Activated T-helper 2 cell treated with anti-CD3 and anti-CD28 coated beads, Interferon-gamma antibody, Interleukin-2, Interleukin-4, amounts not matched to agents 10 μg/mL and 5 μg/mL and 100 μg/mL, durations not matched to agents 14 hours and 24 hours and 36 hours (primary cell): ENCODE results near the gene MEPE. TPM values are rescaled to one million over a fixed set of nuclear protein-coding genes. Genes with fewer than 3 reads are reported as not detected.

ENCODE experiments used
- DNase-seq: peaks from one replicate; pipeline ENCODE4 v3.0.0; 2021; ENCODE audit warnings: low spot score
- H3K27ac Mint-ChIP-seq: one replicate; pipeline ENCODE4 v1.8.0; 2021; ENCODE audit warnings: mixed read lengths
- H3K27me3 Mint-ChIP-seq: one replicate; pipeline ENCODE4 v1.8.0; 2021; ENCODE audit warnings: low read depth, mixed read lengths
- H3K36me3 Mint-ChIP-seq: one replicate; pipeline ENCODE4 v1.8.0; 2021; ENCODE audit warnings: low read depth, mixed read lengths
- H3K4me1 Mint-ChIP-seq: one replicate; pipeline ENCODE4 v1.8.0; 2021; ENCODE audit warnings: low read depth, mixed read lengths
- H3K4me3 Mint-ChIP-seq: one replicate; pipeline ENCODE4 v1.8.0; 2021; ENCODE audit warnings: low read depth, mild to moderate bottlenecking, moderate library complexity, mixed read lengths
- H3K9me3 Mint-ChIP-seq: one replicate; pipeline ENCODE4 v1.8.0; 2021; ENCODE audit warnings: mixed read lengths
- intact Hi-C: fragments of 100-400 bp; cut with micrococcal nuclease; formaldehyde crosslinking; loops from one replicate; pipeline ENCODE4 v1.15.1; 2023
- total RNA-seq: library from RNA; stranded (reverse); gene quantifications from 2 replicates; pipeline ENCODE4 v1.2.3, GENCODE V29; 2022

Gene MEPE
- total RNA-seq, 1 donor from 2014 or later, result not detected

GRCh38 chr4:87848622-87849351 lies 16.0 kb downstream of the MEPE start:
- Mint-ChIP-seq H3K36me3 (no peaks in the 10 kb centered on the region), H3K27me3 (peaks cover 34% of the 10 kb centered on the region), H3K9me3 (no peaks in the 10 kb centered on the region), H3K4me1 (peaks cover 13% of the 10 kb centered on the region), H3K4me3 (no peak overlapping the region), H3K27ac (no peak overlapping the region)
- intact Hi-C loops, result loop anchor here (2.0 to 10.0 kb wide), 2 partner anchors 136 to 474 kb away; no protein-coding TSS in a partner anchor
- DNase-seq, result no peak

- Mint-ChIP-seq H3K4me3 (no peak overlapping the region), H3K9me3 (no peaks in the 10 kb centered on the region), H3K27ac (no peak overlapping the region), H3K36me3 (no peaks in the 10 kb centered on the region), H3K27me3 (peaks cover 29% of the 10 kb centered on the region), H3K4me1 (peaks cover 13% of the 10 kb centered on the region)
- intact Hi-C loops, result loop anchor here (2.0 to 10.0 kb wide), 3 partner anchors 135 to 665 kb away; no protein-coding TSS in a partner anchor
- DNase-seq, result no peak
Measured at GRCh38 chr4:87849612-87850011, 16.8 kb downstream of the MEPE start.

- Mint-ChIP-seq H3K9me3 (no peaks in the 10 kb centered on the region), H3K36me3 (no peaks in the 10 kb centered on the region), H3K27ac (no peak overlapping the region), H3K4me3 (no peak overlapping the region), H3K27me3 (peaks cover 21% of the 10 kb centered on the region), H3K4me1 (peaks cover 13% of the 10 kb centered on the region)
- intact Hi-C loops, result loop anchor here (10.0 kb wide), 1 partner anchor 663 kb away; no protein-coding TSS in a partner anchor
- no peak for DNase-seq
Measured at GRCh38 chr4:87851332-87851731, 18.6 kb downstream of the MEPE start.

- DNase-seq, result no peak
- intact Hi-C loops, result loop anchor here (10.0 kb wide), 1 partner anchor 663 kb away; no protein-coding TSS in a partner anchor
- Mint-ChIP-seq H3K27me3 (peaks cover 22% of the 10 kb centered on the region), H3K9me3 (no peaks in the 10 kb centered on the region), H3K36me3 (no peaks in the 10 kb centered on the region), H3K4me3 (no peak overlapping the region), H3K27ac (no peak overlapping the region), H3K4me1 (peaks cover 13% of the 10 kb centered on the region)
Measured at GRCh38 chr4:87851953-87852352, 19.2 kb downstream of the MEPE start.

GRCh38 chr4:87853108-87853507 lies 20.3 kb downstream of the MEPE start:
- Mint-ChIP-seq H3K4me1 (peaks cover 13% of the 10 kb centered on the region), H3K4me3 (no peak overlapping the region), H3K9me3 (no peaks in the 10 kb centered on the region), H3K27me3 (peaks cover 16% of the 10 kb centered on the region), H3K36me3 (no peaks in the 10 kb centered on the region), H3K27ac (no peak overlapping the region)
- intact Hi-C loops, result loop anchor here (1.0 to 10.0 kb wide), 3 partner anchors 120 to 662 kb away; no protein-coding TSS in a partner anchor
- no peak for DNase-seq

- Mint-ChIP-seq H3K27ac (no peak overlapping the region), H3K4me1 (peaks cover 10% of the 10 kb centered on the region), H3K36me3 (no peaks in the 10 kb centered on the region), H3K4me3 (no peak overlapping the region), H3K9me3 (no peaks in the 10 kb centered on the region), H3K27me3 (peaks cover 19% of the 10 kb centered on the region)
- DNase-seq, result no peak
- intact Hi-C loops, result loop anchor here (1.0 to 10.0 kb wide), 3 partner anchors 119 to 661 kb away; no protein-coding TSS in a partner anchor
Measured at GRCh38 chr4:87853891-87854290, 21.1 kb downstream of the MEPE start.

GRCh38 chr4:87855559-87855958 lies 22.8 kb downstream of the MEPE start:
- Mint-ChIP-seq H3K27me3 (peaks cover 23% of the 10 kb centered on the region), H3K9me3 (no peaks in the 10 kb centered on the region), H3K4me1 (no peaks in the 10 kb centered on the region), H3K27ac (no peak overlapping the region), H3K36me3 (no peaks in the 10 kb centered on the region), H3K4me3 (no peak overlapping the region)
- DNase-seq, result no peak
- intact Hi-C loops, result loop anchor here (10.0 kb wide), 1 partner anchor 659 kb away; no protein-coding TSS in a partner anchor

GRCh38 chr4:87856816-87857215 lies 24.0 kb downstream of the MEPE start:
- intact Hi-C loops, result loop anchor here (10.0 kb wide), 1 partner anchor 658 kb away; no protein-coding TSS in a partner anchor

GRCh38 chr4:87857789-87858188 lies 25.0 kb downstream of the MEPE start:
- intact Hi-C loops, result loop anchor here (10.0 kb wide), 1 partner anchor 657 kb away; no protein-coding TSS in a partner anchor
- Mint-ChIP-seq H3K36me3 (no peaks in the 10 kb centered on the region), H3K27me3 (peaks cover 23% of the 10 kb centered on the region), H3K9me3 (no peaks in the 10 kb centered on the region), H3K4me3 (no peak overlapping the region), H3K4me1 (no peaks in the 10 kb centered on the region), H3K27ac (no peak overlapping the region)
- no peak for DNase-seq

More at GRCh38 chr4:87856816-87857215, 24.0 kb downstream of the MEPE start:
- Mint-ChIP-seq H3K27ac (no peak overlapping the region), H3K4me1 (no peaks in the 10 kb centered on the region), H3K36me3 (no peaks in the 10 kb centered on the region), H3K27me3 (peaks cover 23% of the 10 kb centered on the region), H3K9me3 (no peaks in the 10 kb centered on the region), H3K4me3 (no peak overlapping the region)
- no peak for DNase-seq

- no peak for DNase-seq
- Mint-ChIP-seq H3K27ac (no peak overlapping the region), H3K27me3 (peaks cover 22% of the 10 kb centered on the region), H3K36me3 (no peaks in the 10 kb centered on the region), H3K4me1 (no peaks in the 10 kb centered on the region), H3K9me3 (no peaks in the 10 kb centered on the region), H3K4me3 (no peak overlapping the region)
- intact Hi-C loops, result no loop called here
Measured at GRCh38 chr4:87862236-87862635, 29.5 kb downstream of the MEPE start.

- Mint-ChIP-seq H3K36me3 (no peaks in the 10 kb centered on the region), H3K9me3 (no peaks in the 10 kb centered on the region), H3K4me1 (no peaks in the 10 kb centered on the region), H3K27me3 (peaks cover 28% of the 10 kb centered on the region), H3K27ac (no peak overlapping the region), H3K4me3 (no peak overlapping the region)
- DNase-seq, result no peak
- intact Hi-C loops, result no loop called here
Measured at GRCh38 chr4:87863486-87863885, 30.7 kb downstream of the MEPE start.

GRCh38 chr4:87864321-87864720 lies 31.6 kb downstream of the MEPE start:
- DNase-seq, result no peak
- Mint-ChIP-seq H3K27me3 (peaks cover 24% of the 10 kb centered on the region), H3K27ac (no peak overlapping the region), H3K4me1 (no peaks in the 10 kb centered on the region), H3K4me3 (no peak overlapping the region), H3K36me3 (no peaks in the 10 kb centered on the region), H3K9me3 (no peaks in the 10 kb centered on the region)
- intact Hi-C loops, result no loop called here

GRCh38 chr4:87865288-87865687 lies 32.5 kb downstream of the MEPE start:
- H3K27ac Mint-ChIP-seq, result no peak overlapping the region
- no peaks in the 10 kb centered on the region for H3K9me3 Mint-ChIP-seq
- intact Hi-C loops, result no loop called here
- H3K4me3 Mint-ChIP-seq, result no peak overlapping the region
- H3K4me1 Mint-ChIP-seq, result no peaks in the 10 kb centered on the region
- H3K36me3 Mint-ChIP-seq, result no peaks in the 10 kb centered on the region
- peaks cover 22% of the 10 kb centered on the region for H3K27me3 Mint-ChIP-seq
- no peak for DNase-seq
